ENCODE data around the gene HNRNPM. TPM values are rescaled to one million over a fixed set of nuclear protein-coding genes. Genes with fewer than 3 reads are reported as not detected.

The HNRNPM gene
- total RNA-seq, 1 donor from 2014 or later, result 107 TPM

DNA sequence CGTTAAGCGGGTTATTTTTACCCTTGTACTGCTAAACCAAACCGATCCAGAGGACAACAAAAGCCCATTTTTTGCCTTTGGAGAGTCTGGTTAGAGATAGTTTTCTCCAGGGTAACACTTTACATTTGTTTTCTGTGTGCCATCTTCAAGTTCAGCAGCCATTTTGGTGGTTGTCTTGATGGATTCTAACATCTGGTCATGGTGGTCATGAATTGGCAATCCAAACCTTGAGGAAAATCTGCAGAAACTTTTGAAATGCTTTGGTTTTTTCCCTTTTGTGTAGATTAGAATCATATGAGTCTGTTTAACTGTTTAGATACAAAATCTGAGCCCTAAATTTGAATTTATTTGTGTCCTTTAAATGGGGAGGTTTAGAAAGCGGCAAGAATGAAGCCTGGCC is 16.6 kb downstream of the HNRNPM start:
- no peak for ATAC-seq

DNA sequence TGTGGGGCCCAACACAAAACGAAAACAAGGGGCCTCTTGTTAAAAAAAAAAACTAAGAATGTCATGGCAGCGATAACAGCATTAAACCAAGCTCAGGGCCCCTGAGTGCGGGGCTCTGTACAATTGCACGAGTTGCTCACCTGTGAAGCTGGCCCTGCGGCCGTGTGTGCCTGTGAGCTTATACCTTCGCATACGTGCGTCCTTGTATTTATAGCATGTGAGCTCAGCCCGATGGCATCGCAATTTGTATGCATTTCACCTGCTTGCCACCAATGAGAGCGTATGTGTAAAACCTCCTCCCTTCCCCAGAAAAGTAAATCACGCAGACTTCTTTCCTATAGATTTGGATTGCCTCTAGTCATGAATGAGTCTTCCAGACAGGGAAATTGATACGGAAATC is 17.1 kb downstream of the HNRNPM start:
- ATAC-seq, result no peak

DNA sequence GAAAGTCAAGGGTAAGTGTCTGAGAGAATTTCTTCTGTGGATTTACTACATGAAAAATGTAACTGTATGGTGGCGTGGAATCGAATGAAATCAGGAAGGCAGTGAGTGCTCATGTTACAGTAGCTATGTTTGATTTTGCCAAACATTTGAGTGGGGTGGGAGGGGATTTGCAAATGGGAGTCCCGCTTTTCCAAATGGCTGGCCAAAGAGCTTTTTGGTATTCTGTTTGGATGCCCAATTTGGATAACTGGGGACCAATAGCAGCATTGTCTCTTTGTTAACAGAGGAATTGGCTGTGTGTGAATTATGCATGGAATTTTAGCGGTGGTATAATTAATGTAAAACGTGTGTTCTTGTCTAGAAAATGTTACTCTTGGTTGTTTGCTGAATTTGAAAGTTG is 17.8 kb downstream of the HNRNPM start:
- ATAC-seq, result no peak

DNA sequence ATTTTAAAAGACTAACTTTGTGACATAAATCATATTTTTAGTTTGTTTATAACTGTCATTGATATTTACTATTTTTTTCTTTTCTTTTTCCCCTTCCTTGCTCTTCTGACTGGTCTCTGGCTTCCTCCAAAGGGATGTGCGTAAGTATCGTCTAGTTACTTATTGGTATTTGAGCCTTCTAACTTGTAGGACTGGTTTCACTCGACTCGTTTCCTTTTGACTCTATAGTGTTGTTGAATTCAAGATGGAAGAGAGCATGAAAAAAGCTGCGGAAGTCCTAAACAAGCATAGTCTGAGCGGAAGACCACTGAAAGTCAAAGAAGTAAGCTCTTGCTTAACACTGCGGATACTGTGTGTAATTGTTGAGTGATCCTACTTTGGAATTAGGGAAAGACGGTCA is 18.6 kb downstream of the HNRNPM start:
- ATAC-seq, result peak; percentile 52

DNA sequence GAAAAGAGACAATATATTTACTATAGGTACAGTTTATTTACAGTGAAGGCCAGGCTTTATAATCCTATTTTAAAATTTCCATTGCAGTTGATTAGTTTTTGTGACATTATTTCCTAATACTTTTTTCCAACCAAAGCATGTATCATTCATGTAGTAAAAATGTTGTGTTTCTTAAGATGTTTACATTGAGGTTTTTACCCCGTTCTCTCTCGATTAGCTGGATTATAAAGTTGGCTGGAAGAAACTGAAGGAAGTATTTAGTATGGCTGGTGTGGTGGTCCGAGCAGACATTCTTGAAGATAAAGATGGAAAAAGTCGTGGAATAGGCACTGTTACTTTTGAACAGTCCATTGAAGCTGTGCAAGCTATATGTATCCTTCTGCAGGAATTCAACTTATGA is 21.2 kb downstream of the HNRNPM start:
- no peak for ATAC-seq

DNA sequence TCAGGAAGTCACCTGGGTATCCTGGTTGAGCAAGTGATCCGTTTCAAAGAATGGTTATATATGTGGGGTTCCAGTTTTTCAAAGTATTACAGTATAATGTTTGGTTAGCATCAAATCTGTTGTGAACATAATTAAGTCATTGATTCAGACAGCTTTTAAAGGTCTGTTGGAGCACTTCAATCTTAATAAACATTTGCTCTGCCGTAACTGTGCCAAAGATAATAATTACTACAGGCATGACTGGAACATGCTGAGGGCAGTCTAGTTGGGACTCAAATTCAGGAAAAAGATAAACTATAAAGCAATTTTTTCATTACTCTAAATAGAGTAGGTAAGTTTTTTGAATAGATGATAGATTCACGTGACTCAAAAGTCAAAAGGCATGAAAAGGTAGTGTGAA is 23.3 kb downstream of the HNRNPM start:
- ATAC-seq, result no peak

DNA sequence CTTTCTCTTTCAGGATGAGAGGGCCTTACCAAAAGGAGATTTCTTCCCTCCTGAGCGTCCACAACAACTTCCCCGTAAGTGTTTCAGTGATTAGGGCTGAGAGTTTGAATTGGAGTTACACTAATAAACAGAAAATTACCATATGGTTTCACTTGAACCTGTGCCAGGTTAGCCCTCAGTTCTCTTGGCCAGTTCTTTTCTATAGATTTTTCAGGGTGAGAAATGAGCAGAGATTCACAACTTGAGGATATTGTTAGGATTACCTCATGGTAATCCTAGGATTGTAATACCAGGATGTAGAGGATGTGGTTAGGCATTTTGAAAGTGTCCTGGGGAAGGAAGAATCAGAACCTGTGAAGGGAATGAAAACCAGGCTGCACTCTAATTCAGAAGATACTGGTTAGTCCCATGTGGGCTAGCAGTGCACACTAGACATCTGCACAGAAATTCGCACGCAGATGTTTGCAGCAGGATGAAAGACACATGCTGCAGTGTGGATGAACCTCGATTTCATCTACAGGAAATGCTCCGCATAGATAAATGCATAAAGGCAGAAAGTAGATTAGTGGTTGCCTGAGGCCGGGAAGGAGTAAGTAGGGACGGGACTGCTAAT is 24.1 kb downstream of the HNRNPM start:
- ATAC-seq, result no peak

DNA sequence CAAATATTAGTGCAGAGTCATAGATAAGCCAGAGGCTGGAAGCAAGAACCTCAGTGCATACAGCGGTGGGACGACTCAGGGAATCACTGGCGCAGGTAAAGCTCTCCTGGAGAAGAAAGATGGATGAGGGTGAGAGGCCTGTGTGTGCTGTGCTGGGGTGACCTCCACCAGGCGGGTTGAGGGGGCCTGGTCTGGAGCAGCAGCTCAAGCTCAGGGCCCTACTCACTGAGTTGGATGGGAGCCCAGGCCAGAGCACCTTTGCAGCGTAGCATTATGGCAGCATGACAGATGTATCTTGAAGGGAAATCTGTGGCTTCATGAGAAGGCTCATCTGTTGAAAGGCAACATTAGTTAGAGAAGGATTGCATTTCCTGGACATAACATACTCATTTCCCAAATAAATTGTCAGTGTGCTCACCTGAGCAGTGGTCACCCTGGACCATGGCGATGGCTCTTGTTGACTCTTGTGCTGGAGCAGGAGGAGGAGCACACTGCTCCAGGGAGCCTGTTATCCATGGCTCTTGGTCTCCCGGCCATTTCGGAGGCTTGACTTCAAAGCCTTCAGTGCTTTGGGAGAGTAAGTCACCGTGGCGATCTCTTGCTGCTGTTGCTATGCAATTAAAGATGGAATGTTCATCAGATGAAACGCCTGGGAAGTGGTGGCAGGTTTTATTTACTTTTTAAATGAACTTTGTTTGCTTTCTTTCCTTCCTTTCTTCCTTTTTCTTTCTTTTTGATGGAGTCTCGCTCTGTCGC is 25.0 kb downstream of the HNRNPM start:
- ATAC-seq, result peak; percentile 27

DNA sequence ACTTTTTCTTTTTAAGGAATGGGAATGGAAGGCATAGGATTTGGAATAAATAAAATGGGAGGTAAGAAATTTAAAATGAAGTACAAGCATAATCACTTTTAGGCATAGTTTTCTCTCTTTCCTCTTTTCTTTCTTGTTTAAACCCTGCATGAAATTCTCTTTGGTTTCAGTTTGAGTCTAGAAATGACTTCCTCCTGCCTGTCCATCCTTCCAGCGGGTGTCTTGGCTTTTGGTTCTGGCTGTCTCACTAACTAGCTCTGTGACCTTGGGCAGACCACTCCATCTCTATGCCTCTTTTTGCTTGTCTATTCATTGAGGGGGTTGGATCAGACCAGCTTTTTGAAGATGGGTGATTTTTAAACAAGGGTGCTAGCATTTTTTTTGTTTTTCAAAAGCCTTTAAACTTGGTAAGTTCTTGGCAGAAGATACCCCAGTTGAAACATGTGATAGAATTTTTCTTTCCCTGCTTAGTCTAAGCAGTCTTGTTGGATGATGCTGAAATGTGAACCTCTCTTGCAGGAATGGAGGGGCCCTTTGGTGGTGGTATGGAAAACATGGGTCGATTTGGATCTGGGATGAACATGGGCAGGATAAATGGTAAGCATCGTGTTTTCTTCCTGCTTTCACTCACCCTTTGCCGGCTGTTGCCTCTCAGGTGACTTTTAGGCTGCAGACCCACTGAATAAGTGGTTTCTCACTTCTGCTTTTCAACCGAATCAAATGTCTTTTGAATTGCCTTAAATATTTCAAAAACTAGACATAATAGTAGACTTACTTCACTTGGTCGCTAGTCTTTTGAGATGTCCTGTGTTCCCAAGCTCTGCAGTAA is 29.1 kb downstream of the HNRNPM start:
- no peak for ATAC-seq

DNA sequence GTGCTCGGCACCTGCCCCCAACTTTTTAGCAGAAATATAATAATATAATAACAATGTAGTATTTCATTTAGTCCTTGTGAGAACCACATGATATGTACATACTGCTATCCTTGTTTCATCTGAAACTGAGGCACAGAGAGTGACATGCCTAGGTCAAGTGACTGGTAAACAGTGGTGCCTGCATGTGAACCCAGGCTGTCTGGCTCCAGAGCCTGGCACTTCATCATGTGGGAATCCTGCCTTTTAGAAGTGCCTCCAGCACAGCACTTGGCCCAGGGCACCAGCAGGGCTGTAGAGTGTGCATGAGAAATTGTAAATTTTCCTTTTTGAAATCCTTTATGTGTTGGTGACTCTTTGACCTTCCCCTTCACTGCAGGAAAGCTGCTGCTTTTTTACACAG is 30.2 kb downstream of the HNRNPM start:
- no peak for ATAC-seq

DNA sequence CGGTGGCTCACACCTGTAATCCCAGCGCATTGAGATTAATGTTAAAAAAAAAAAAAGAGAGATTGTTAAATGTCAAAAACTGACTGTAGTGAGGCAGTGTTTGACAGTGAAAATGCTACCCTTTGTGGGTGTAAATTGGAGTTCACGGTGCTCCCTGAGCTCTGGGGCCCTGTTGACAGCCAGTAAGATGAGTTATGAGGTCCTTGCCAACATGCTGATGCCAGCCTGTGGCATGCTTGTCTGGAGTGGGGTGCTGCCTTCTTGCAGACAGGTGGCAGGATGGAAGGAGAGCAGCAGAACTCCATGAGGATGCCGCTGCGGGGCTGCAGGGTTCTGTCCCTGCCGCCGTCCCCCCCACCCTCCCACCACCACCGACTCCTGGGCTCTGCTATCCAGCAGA is 31.7 kb downstream of the HNRNPM start:
- no peak for ATAC-seq

DNA sequence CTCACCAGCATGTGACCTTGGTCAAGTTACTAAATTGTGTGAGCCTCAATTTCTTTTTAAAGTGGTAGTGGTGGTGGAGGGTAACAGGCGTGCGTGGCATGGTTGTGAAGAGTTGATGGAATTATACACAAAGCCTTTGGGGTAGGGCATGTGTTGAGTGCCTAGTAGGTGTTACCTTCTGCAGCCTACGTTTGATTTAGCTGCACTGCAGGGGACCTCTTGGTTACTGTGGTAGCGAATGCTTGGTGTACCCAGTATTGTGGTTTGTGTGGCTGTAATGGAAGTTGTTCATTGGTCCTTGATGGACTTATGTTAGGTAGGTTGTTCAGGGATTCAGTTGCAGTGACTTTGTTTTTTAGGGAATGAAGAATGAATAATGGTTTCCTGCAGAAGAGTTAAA is 33.1 kb downstream of the HNRNPM start:
- no peak for ATAC-seq

DNA sequence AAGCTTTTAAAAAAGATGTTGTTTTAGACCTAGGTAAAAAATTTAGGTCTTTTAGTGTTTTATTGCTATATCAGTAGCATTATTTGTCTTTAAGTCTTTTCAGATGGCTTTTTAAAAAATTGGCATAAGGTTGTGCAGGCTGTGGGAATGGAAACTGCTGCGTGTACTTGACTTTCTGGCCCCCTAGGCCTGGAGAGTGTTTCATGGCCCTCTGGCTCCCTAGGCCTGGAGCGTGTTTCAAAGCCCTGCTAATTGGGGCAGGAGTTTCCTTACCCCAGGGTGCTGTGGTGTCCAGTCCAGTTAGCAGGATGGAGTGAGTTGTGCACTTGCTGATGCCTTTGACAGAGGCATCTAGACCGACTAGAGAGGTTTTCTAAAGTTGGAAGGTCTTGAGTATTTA is 33.8 kb downstream of the HNRNPM start:
- no peak for ATAC-seq

DNA sequence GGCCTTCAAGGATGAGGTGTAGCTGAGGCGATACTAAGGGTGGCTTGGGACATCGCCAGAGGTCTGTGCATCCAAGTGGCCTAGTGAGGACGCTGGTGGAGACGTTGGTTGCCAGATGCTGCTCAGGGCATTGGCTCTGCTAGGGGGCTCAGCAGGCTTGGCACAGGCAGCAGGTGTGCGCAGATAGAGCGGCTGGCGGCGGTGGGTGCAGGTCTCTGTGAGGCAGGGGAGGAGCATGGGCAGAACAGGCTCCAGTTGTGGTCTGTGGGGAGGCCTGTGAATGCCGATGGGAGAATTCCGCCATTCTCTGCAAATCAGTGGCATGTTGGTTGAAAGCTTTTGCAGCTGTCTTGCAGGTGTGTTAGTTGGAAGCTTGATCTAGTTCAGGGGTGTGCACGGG is 36.4 kb downstream of the HNRNPM start:
- ATAC-seq, result peak; percentile 14

DNA sequence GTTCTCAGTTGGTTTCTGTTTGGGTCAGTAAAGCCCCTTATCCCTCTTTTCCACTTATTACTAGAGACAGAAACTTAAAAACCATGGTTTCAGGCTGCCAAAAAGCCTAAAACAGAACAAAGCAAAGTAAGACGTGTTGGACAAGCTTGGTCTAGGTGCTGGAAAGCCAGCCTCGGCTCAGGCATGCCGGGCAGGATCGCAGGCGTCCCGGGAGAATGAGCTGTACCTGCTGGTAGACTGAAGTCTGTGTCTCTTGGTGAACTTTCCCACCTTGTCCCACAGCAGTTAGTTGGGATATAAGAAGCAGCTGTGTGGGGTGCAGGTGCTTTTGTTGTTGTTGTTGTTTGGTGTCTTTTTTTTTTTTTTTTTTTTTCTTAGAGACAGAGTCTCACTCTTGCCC is 36.8 kb downstream of the HNRNPM start:
- ATAC-seq, result peak; percentile 32

DNA sequence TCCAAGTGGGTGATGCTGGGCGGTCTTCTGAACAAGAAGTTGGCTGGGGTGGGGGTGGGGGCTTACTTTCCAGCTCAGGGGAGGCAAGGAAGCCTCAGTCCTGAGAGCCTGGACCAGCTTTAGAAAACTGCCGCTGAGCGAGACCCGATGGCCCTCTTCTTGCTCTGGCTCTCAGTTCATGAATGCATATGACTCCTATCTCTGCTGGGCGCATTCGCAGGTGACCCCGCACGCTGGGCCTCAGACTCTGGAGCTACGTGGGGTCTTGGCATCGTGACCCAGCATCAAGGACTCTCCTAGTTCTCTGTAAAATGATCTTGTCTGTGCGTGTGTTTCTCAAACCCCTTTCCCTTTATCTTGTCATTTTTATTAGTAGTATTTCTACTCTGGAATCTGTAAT is 37.9 kb downstream of the HNRNPM start:
- ATAC-seq, result no peak

DNA sequence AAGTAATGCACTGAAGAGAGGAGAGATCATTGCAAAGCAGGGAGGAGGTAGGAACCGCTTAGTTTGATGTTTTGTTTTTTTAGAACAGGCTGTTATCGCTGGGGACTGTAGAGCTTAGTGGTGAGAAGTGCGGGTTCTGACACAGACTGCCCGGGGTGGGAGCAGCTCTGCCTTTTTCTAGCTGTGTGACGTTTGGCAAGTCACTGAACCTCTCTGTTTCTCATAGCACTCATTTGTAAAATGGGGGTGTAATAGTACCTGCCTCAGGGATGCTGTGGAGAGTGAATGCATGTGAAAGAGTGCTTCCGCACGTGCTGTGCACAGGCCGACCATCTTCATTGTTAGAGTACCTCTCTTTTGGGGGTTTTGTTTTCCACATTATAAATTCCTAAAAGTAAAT is 38.4 kb downstream of the HNRNPM start:
- ATAC-seq, result no peak

DNA sequence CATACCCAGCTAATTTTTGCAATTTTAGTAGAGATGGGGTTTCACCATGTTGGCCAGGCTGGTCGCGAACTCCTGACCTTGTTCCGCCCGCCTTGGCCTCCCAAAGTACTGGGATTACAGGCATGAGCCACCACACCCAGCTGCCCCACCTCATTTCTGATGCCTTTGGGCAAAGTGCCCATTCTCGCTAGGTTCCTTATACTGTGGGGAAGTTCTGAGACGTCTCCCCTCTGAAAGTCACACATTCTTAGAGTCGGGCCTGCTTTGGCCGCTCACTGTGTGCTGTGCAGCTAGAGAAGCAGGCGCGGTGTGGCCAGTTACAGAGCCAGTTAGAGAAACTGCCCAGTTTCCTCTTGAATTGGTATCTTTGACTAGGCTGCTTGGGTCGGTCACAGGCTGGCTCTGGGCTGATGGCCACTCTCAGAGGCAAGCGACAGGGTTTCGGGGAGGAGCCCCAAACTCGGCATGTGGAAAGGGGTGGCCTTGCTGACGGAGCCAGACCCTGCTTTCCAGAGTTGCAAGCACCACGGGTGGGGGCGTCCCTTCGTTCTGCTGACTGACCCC is 39.6 kb downstream of the HNRNPM start:
- ATAC-seq, result peak; percentile 41

DNA sequence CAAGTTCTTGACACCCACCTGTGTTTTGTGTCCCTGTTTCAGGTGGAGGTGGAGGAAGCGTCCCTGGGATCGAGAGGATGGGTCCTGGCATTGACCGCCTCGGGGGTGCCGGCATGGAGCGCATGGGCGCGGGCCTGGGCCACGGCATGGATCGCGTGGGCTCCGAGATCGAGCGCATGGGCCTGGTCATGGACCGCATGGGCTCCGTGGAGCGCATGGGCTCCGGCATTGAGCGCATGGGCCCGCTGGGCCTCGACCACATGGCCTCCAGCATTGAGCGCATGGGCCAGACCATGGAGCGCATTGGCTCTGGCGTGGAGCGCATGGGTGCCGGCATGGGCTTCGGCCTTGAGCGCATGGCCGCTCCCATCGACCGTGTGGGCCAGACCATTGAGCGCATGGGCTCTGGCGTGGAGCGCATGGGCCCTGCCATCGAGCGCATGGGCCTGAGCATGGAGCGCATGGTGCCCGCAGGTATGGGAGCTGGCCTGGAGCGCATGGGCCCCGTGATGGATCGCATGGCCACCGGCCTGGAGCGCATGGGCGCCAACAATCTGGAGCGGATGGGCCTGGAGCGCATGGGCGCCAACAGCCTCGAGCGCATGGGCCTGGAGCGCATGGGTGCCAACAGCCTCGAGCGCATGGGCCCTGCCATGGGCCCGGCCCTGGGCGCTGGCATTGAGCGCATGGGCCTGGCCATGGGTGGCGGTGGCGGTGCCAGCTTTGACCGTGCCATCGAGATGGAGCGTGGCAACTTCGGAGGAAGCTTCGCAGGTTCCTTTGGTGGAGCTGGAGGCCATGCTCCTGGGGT is 41.0 kb downstream of the HNRNPM start:
- no peak for ATAC-seq

DNA sequence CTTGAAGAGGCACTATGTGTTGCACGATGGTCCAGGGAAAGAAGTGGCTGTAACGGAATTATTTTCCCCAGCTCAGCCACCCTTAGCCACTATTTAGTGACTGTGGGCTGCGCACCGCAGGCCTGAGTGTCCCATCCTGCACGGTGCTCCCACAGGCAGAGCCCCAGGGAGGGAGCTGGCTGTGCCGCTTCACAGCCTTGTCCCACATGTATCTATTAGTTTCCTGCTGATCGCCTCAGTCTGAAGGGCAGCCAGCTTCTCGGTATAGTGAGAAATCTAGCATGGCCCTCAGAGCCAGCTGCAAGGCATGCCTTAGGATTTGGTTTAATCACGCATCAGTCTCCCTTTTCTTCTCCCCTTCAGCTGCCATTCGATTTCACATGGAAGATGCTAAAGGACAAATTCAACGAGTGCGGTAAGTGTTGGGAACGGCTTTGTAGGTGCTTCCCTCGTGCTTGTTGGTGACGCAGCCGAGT is 41.9 kb downstream of the HNRNPM start:
- ATAC-seq, result no peak

DNA sequence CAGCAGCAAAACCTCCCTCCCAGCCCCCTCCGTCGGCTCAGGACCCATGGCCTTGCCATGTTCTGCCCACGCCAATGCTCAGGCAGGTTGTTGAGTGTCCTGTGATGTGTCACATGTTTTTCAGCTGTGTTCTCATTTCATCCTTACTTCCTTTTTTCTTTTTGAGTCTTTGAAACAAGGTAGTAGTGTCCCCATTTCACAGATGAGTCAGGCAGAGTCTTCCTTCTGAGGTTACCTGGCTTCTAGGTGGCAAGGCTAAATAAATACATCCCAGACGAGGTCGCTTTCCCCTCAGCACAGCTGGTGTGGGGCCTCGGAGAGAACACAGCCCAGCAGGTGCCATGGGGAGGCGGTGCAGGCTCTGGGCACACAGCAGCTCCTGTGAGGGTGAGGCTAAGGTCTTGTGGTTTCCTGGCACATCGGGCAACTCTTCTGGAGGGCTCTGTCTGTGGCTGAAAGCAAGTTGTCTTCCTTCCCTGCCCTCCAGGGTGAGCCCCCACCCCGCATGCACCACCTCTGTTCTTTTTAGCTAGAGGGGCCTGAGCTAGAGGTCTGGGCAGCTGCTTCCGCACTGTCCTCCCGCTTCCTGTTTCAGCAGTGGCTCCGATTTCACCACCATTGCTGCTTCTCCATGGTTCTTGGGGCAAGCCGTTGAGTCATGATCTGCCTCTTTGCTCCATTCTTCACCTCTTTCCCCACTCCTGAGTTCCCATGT is 42.5 kb downstream of the HNRNPM start:
- ATAC-seq, result no peak

DNA sequence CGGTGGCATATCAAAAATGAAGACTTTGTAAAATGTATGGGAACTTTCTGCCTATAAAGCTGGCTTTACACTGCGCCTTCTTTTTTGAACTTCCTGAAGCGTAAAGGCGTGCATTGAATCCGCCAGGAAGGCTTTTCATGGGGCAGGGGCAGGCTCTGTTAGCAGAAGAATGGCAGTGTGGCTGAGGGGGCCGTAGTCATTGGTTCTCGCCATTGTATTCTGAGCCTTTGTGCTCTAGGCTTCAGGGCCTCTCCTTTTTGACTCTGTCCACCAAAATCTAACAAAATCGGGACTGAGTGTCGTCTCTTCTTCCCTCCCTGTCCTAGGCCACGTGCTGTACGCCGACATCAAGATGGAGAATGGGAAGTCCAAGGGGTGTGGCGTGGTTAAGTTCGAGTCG is 43.6 kb downstream of the HNRNPM start:
- no peak for ATAC-seq
